Neural progenitor cell (in vitro differentiated cells): ENCODE results near the gene CTF1. TPM values are rescaled to one million over a fixed set of nuclear protein-coding genes. Genes with fewer than 3 reads are reported as not detected.
A peak's percentile ranks its signal among the peaks of the same experiment; 100 is the strongest.

Experiments
- DNase-seq: peaks from one replicate; pipeline ENCODE4 v3.0.0-alpha.2; 2016; ENCODE audit warnings: low spot score
- H2AFZ ChIP-seq: fragments of 200-600 bp; sonication (generic); replicated peaks from 2 replicates; pipeline ENCODE4 v1.6.1; 2016; ENCODE audit warnings: antibody characterized with exemption
- H3F3A ChIP-seq: fragments of 200-600 bp; sonication (generic); 2 replicates; pipeline ENCODE4 v1.6.1; 2016; ENCODE audit warnings: antibody characterized with exemption, low read depth
- H3K27ac ChIP-seq: fragments of 200-600 bp; sonication (generic); 2 replicates; pipeline ENCODE4 v1.5.1; 2016; ENCODE audit warnings: mild to moderate bottlenecking
- H3K27me3 ChIP-seq: fragments of 200-600 bp; sonication (generic); 2 replicates; pipeline ENCODE4 v1.6.1; 2016; ENCODE audit warnings: mild to moderate bottlenecking, moderate library complexity
- H3K36me3 ChIP-seq: fragments of 200-600 bp; sonication (generic); 2 replicates; pipeline ENCODE4 v1.5.1; 2016
- H3K4me1 ChIP-seq: fragments of 200-600 bp; sonication (generic); 2 replicates; pipeline ENCODE4 v1.6.1; 2016; ENCODE audit warnings: mixed run types
- H3K4me2 ChIP-seq: fragments of 200-600 bp; sonication (generic); 2 replicates; pipeline ENCODE4 v1.6.1; 2016
- H3K4me3 ChIP-seq: fragments of 200-600 bp; sonication (generic); 2 replicates; pipeline ENCODE4 v1.5.1; 2016
- H3K79me2 ChIP-seq: fragments of 200-600 bp; sonication (generic); 2 replicates; pipeline ENCODE4 v1.6.1; 2016; ENCODE audit warnings: low read depth
- H3K9ac ChIP-seq: fragments of 200-600 bp; sonication (generic); 2 replicates; pipeline ENCODE4 v1.6.1; 2016
- H3K9me3 ChIP-seq: fragments of 200-600 bp; sonication (generic); 2 replicates; pipeline ENCODE4 v1.5.1; 2016; ENCODE audit warnings: low read depth
- H4K20me1 ChIP-seq: fragments of 200-600 bp; sonication (generic); 2 replicates; pipeline ENCODE4 v1.6.1; 2016; ENCODE audit warnings: low read depth
- H3K27ac Mint-ChIP-seq: 3 replicates; pipeline ENCODE4 v1.8.0; 2021; ENCODE audit warnings: mixed read lengths
- H3K27me3 Mint-ChIP-seq: 2 replicates; pipeline ENCODE4 v1.8.0; 2022; ENCODE audit warnings: low read depth, mild to moderate bottlenecking, inconsistent platforms, moderate library complexity, mixed read lengths; ENCODE audit not compliant: insufficient read depth
- H3K36me3 Mint-ChIP-seq: 3 replicates; pipeline ENCODE4 v1.8.0; 2021; ENCODE audit warnings: mixed read lengths
- H3K4me1 Mint-ChIP-seq: 3 replicates; pipeline ENCODE4 v1.8.0; 2021; ENCODE audit warnings: mixed read lengths
- H3K4me3 Mint-ChIP-seq: 3 replicates; pipeline ENCODE4 v1.8.0; 2021; ENCODE audit warnings: mild to moderate bottlenecking, moderate library complexity, mixed read lengths
- H3K9me3 Mint-ChIP-seq: 3 replicates; pipeline ENCODE4 v1.8.0; 2020; ENCODE audit warnings: mixed read lengths
- CTCF ChIP-seq: fragments of 200-600 bp; sonication (generic); IDR thresholded peaks from 2 replicates; pipeline ENCODE4 v1.5.1; 2017; ENCODE audit warnings: antibody characterized with exemption, mild to moderate bottlenecking
- EZH2 ChIP-seq: fragments of 200-600 bp; sonication (generic); IDR thresholded peaks from 2 replicates; pipeline ENCODE4 v1.6.1; 2017; ENCODE audit warnings: antibody characterized with exemption, mild to moderate bottlenecking, moderate library complexity
- EZH2phosphoT487 ChIP-seq: fragments of 200-600 bp; sonication (generic); IDR thresholded peaks from 2 replicates; pipeline ENCODE4 v1.6.1; 2017; ENCODE audit warnings: antibody characterized with exemption
- total RNA-seq: library from RNA; depleted of rRNA; stranded (reverse); fragments of >200 nt; gene quantifications from 2 replicates; pipeline ENCODE4 v1.2.3, GENCODE V29; 2015; ENCODE audit warnings: low replicate concordance

CTF1 gene
- total RNA-seq, 1 donor from 2014 or later = 0.39 TPM

- peak overlapping the region; percentile 77 for H3K4me3 ChIP-seq
Measured at GRCh38 chr16:30925632-30925987, 29.2 kb downstream of the CTF1 start.

GRCh38 chr16:30925995-30926811 is 29.8 kb downstream of the CTF1 start:
- no peak overlapping the region for H3K9ac ChIP-seq
- H3K4me1 ChIP-seq = no peaks in the 10 kb centered on the region
- no peak overlapping the region for H3K4me3 ChIP-seq
- Mint-ChIP-seq H3K27me3 (peaks cover 13% of the 10 kb centered on the region), H3K36me3 (peaks cover 2% of the 10 kb centered on the region), H3K27ac (no peak overlapping the region), H3K9me3 (no peaks in the 10 kb centered on the region), H3K4me1 (peaks cover 21% of the 10 kb centered on the region), H3K4me3 (peak overlapping the region; percentile 79)
- H3F3A ChIP-seq = peaks cover 5% of the 10 kb centered on the region
- H3K9me3 ChIP-seq = no peaks in the 10 kb centered on the region
- no peaks in the 10 kb centered on the region for H3K36me3 ChIP-seq
- no peak overlapping the region for H3K4me2 ChIP-seq
- H3K27me3 ChIP-seq = no peaks in the 10 kb centered on the region
- peaks cover 30% of the 10 kb centered on the region for H4K20me1 ChIP-seq
- DNase-seq = no peak
- TF ChIP-seq CTCF = no peak
- TF ChIP-seq EZH2phosphoT487 = no peak
- no peak for TF ChIP-seq EZH2
- H3K79me2 ChIP-seq = peaks cover 28% of the 10 kb centered on the region
- H3K27ac ChIP-seq = no peak overlapping the region
- no peak overlapping the region for H2AFZ ChIP-seq

More at GRCh38 chr16:30925632-30925987, 29.2 kb downstream of the CTF1 start:
- no peak overlapping the region for H3K27ac ChIP-seq
- H3K4me3 Mint-ChIP-seq = peak overlapping the region; percentile 79
- H3K36me3 ChIP-seq = no peaks in the 10 kb centered on the region
- peaks cover 2% of the 10 kb centered on the region for H3K36me3 Mint-ChIP-seq
- no peak for DNase-seq
- peaks cover 21% of the 10 kb centered on the region for H3K4me1 Mint-ChIP-seq
- TF ChIP-seq EZH2 (no peak), EZH2phosphoT487 (no peak), CTCF (no peak)
- H3K4me2 ChIP-seq = peak overlapping the region; percentile 95
- H3F3A ChIP-seq = peaks cover 5% of the 10 kb centered on the region
- no peaks in the 10 kb centered on the region for H3K27me3 ChIP-seq
- peaks cover 28% of the 10 kb centered on the region for H3K79me2 ChIP-seq
- H3K27ac Mint-ChIP-seq = no peak overlapping the region
- no peaks in the 10 kb centered on the region for H3K4me1 ChIP-seq
- peaks cover 17% of the 10 kb centered on the region for H3K27me3 Mint-ChIP-seq
- no peak overlapping the region for H2AFZ ChIP-seq
- H3K9me3 ChIP-seq = no peaks in the 10 kb centered on the region
- no peak overlapping the region for H3K9ac ChIP-seq
- H4K20me1 ChIP-seq = peaks cover 30% of the 10 kb centered on the region
- H3K9me3 Mint-ChIP-seq = no peaks in the 10 kb centered on the region

- Histone ChIP-seq H3K4me1 (no peaks in the 10 kb centered on the region), H4K20me1 (peaks cover 33% of the 10 kb centered on the region), H3K36me3 (no peaks in the 10 kb centered on the region), H3K4me3 (no peak overlapping the region), H3K27me3 (no peaks in the 10 kb centered on the region), H3K9me3 (no peaks in the 10 kb centered on the region), H3K4me2 (peak overlapping the region; percentile 45), H3K27ac (no peak overlapping the region), H3K9ac (no peak overlapping the region), H3F3A (peaks cover 5% of the 10 kb centered on the region), H3K79me2 (peaks cover 28% of the 10 kb centered on the region), H2AFZ (no peak overlapping the region)
- no peak for DNase-seq
- Mint-ChIP-seq H3K27me3 (peaks cover 10% of the 10 kb centered on the region), H3K4me1 (peaks cover 21% of the 10 kb centered on the region), H3K9me3 (no peaks in the 10 kb centered on the region), H3K4me3 (peak overlapping the region; percentile 79), H3K36me3 (peaks cover 5% of the 10 kb centered on the region), H3K27ac (no peak overlapping the region)
- TF ChIP-seq EZH2 (no peak), CTCF (no peak), EZH2phosphoT487 (no peak)
Measured at GRCh38 chr16:30926937-30927788, 30.7 kb downstream of the CTF1 start.
